ENCODE results near the gene WIPI1.
A peak's percentile ranks its signal among the peaks of the same experiment; 100 is the strongest.
"Not testable (repeated sequence)": the region's sequence is repeated elsewhere in the genome, so short reads cannot be mapped to it uniquely, and the experiment has no call there.

WIPI1 gene

DNA sequence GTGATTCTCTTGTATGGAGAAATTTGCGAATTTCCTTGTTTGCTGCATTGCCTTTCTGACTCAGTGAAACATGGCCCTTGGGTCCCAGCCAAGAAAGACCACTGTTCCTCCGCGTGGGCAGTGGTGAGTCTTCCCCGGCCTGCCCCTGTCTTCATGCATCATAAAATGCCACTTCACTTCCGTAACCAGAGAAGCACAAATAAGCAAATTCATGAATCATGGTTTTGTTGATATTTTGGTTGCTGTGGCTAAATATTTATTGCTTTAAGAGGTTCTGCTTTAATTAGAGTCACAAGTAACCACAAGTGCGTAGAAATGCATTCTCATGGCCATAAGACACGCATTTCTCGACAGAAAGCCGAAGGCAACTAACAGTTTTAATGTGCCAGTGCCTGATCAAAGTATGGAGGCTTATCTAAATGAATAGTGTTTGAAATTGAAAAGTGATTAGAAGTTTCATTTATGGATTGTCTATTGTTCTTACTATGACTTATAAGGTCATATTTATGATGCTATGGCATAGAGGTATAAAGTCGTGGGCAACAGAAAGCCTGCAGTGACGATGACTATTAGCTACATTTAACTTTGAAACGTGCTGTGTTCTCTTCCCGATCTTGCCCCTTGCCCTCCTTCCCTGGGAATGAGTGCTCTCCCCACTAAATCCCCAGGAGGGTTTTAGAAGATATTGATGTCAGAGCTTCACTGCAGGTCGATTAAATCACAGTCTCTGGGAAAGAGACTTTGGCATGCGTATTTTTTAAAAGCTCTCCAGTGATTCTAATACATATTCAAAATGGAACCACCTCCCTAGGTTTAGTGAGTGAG is 76.0 kb downstream of the WIPI1 start:
- DNase-seq (ENCODE audit: low read depth, low spot score): no peak
- Histone ChIP-seq H3K36me3 (ENCODE audit: insufficient read depth, insufficient read length, low read length) (no peaks in the 10 kb centered on the region), H3K9ac (ENCODE audit: insufficient read length, low read depth) (no peak overlapping the region), H3K4me1 (ENCODE audit: insufficient read depth, insufficient read length) (peaks cover 4% of the 10 kb centered on the region), H3K4me3 (ENCODE audit: insufficient read length, low read depth) (no peak overlapping the region), H3K9me3 (ENCODE audit: insufficient read depth, low read length) (no peaks in the 10 kb centered on the region), H3K27me3 (ENCODE audit: insufficient read depth, insufficient read length) (no peaks in the 10 kb centered on the region)
- TF ChIP-seq ZNF274 (IDR thresholded peaks at IDR 0.05; ENCODE audit: low read depth, low read length) (no peak), YY1 (IDR thresholded peaks at IDR 0.05; ENCODE audit: insufficient read depth, insufficient read length) (no peak), SUZ12 (IDR thresholded peaks at IDR 0.05; ENCODE audit: extremely low read depth, insufficient read depth, insufficient read length) (no peak)

DNA sequence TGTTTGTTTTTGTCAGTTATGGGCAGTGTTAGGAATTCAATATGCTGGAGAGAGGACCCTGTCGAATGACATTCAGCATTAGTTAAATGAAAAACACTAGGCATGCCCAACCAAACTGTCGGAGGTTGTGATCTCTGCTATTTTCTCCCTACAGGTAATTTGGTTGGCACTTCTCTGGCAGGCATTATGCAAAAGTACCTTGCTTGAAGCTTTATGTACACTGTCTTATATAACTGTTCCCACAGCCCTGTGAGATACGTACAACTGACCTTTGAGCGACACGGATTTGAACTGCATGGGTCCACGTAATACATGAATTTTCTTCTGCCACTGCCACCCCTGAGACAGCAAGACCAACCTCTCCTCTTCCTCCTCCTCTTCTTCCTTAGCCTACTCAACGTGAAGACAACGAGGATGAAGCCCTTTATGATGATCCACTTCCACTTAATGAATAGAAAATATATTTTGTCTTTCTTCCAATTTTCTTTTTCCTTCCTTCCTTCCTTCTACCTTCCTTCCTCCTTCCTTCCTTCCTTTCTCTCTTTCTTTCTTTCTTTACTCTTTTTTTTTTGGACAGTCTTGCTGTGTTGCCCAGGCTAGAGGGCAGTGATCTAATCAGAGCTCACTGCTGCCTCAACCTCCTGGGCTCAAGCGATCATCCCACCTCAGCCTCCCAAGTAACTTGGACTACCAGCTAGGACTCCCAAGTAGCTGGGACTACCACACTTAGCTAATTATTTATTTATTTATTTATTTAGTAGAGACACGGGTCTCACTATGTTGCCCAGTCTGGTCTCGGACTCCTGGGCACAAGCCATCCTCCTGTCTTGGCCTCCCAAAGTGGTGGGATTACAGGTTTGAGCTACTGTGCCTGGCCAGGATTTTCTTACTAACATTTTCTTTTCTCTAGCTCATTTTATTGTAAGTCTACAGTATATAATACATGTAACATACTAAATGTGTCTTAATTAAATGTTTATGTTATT is 77.3 kb downstream of the WIPI1 start:
- TF ChIP-seq SUZ12 (IDR thresholded peaks at IDR 0.05; ENCODE audit: extremely low read depth, insufficient read depth, insufficient read length) (no peak), YY1 (IDR thresholded peaks at IDR 0.05; ENCODE audit: insufficient read depth, insufficient read length) (no peak), ZNF274 (IDR thresholded peaks at IDR 0.05; ENCODE audit: low read depth, low read length) (no peak)
- Histone ChIP-seq H3K27me3 (ENCODE audit: insufficient read depth, insufficient read length) (no peaks in the 10 kb centered on the region), H3K4me1 (ENCODE audit: insufficient read depth, insufficient read length) (peaks cover 4% of the 10 kb centered on the region), H3K9me3 (ENCODE audit: insufficient read depth, low read length) (no peaks in the 10 kb centered on the region), H3K4me3 (ENCODE audit: insufficient read length, low read depth) (no peak overlapping the region), H3K9ac (ENCODE audit: insufficient read length, low read depth) (no peak overlapping the region), H3K36me3 (ENCODE audit: insufficient read depth, insufficient read length, low read length) (no peaks in the 10 kb centered on the region)
- no peak for DNase-seq (ENCODE audit: low read depth, low spot score)

DNA sequence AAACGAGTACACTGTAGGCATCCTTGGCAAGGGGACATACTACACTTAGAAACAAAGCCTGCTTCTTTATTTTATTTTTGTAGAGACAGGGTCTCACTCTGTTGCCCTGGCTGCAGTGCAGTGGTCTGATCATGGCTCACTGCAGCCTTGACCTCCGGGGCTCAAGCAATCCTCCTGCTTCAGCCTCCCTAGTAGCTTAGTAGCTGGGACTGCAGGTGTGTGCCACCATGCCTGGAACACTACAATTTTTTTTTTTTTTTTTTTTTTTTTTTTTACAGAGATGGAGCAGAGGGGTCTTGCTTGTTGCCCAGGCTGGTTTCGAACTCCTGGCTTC is 78.2 kb downstream of the WIPI1 start:
- H3K4me3 ChIP-seq (ENCODE audit: insufficient read length, low read depth): no peak overlapping the region
- H3K9ac ChIP-seq (ENCODE audit: insufficient read length, low read depth): peak overlapping the region; percentile 66
- no peak for DNase-seq (ENCODE audit: low read depth, low spot score)
- H3K27me3 ChIP-seq (ENCODE audit: insufficient read depth, insufficient read length): no peaks in the 10 kb centered on the region
- no peaks in the 10 kb centered on the region for H3K36me3 ChIP-seq (ENCODE audit: insufficient read depth, insufficient read length, low read length)
- peaks cover 4% of the 10 kb centered on the region for H3K4me1 ChIP-seq (ENCODE audit: insufficient read depth, insufficient read length)
- TF ChIP-seq ZNF274 (IDR thresholded peaks at IDR 0.05; ENCODE audit: low read depth, low read length) (no peak), YY1 (IDR thresholded peaks at IDR 0.05; ENCODE audit: insufficient read depth, insufficient read length) (no peak), SUZ12 (IDR thresholded peaks at IDR 0.05; ENCODE audit: extremely low read depth, insufficient read depth, insufficient read length) (no peak)
- H3K9me3 ChIP-seq (ENCODE audit: insufficient read depth, low read length): no peaks in the 10 kb centered on the region

DNA sequence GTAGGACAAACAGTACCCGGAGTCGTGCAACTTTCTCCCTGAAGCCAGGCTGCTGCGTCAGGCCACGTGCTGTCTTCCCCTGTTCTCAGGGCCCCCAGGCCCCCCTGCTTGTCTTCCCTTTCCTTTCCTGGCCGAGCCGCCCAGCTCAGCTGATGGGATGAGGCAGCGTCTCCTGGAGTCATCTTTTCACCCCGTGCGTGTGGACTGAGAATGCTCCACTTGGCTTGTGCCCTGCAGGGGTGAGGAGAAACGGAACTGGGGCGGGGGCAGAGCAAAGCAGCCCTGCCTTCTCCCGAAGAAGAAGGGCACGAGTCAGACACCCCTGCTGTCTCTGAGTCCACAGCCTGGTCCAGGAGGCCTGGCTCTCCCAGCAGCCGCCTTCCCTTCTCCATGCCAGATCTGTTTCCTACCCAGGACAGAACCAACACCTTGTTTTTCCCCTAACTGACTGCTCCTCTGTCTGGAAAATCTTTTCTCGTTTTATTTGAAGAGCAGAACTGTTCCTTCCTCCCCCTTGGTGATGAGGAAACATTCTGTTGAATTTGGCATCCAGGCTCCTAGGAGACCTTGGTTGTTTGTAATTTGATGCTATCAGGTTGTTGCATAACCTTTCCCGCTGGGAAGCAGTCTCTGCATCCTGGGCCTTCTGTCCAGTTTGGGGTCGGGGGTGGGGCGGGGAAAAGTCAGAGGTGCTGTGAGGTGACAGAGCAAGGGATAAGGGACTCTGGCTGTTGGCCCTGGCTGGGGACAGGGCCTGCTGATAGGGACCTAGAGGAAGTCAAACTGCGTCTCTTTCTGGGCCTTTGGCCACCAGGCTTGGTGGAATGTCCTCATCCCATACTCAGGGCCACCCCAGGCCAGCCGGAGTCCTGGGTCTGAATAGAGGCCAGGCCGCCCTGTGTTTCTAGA is 78.8 kb downstream of the WIPI1 start:
- DNase-seq (ENCODE audit: low read depth, low spot score): peak; percentile 27
- H3K4me3 ChIP-seq (ENCODE audit: insufficient read length, low read depth): peak overlapping the region; percentile 22
- no peaks in the 10 kb centered on the region for H3K36me3 ChIP-seq (ENCODE audit: insufficient read depth, insufficient read length, low read length)
- H3K9ac ChIP-seq (ENCODE audit: insufficient read length, low read depth): peak overlapping the region; percentile 66
- H3K9me3 ChIP-seq (ENCODE audit: insufficient read depth, low read length): no peaks in the 10 kb centered on the region
- no peaks in the 10 kb centered on the region for H3K27me3 ChIP-seq (ENCODE audit: insufficient read depth, insufficient read length)
- TF ChIP-seq YY1 (IDR thresholded peaks at IDR 0.05; ENCODE audit: insufficient read depth, insufficient read length): no peak
- TF ChIP-seq ZNF274 (IDR thresholded peaks at IDR 0.05; ENCODE audit: low read depth, low read length): no peak
- H3K4me1 ChIP-seq (ENCODE audit: insufficient read depth, insufficient read length): peaks cover 4% of the 10 kb centered on the region

DNA sequence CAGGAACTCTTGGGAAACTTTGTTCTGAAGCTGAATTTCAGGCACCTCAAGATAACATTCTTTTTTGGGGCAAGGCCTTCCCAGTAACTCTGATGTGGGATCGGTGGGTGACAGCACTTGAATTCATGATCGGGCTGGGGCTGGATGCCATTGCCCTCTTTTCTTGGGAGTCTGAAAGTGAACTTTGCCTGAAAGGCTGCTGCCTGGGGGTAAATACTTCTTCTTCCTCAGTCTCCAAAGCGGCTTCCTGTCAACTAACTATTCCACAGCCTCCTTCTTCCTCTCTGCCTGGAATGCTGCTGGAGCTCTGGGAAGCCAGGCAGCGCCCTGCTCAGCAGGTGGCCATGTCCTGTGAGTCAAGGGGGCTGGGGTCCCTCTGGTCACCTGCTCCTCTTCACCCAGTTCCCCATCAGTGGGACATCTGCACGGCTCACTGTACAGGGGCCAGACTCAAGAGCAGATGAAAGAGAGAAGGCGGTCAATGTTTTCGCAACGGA is 79.5 kb downstream of the WIPI1 start:
- Histone ChIP-seq H3K9me3 (ENCODE audit: insufficient read depth, low read length) (no peaks in the 10 kb centered on the region), H3K9ac (ENCODE audit: insufficient read length, low read depth) (peak overlapping the region; percentile 62), H3K4me1 (ENCODE audit: insufficient read depth, insufficient read length) (peaks cover 4% of the 10 kb centered on the region), H3K36me3 (ENCODE audit: insufficient read depth, insufficient read length, low read length) (no peaks in the 10 kb centered on the region), H3K4me3 (ENCODE audit: insufficient read length, low read depth) (peak overlapping the region; percentile 22), H3K27me3 (ENCODE audit: insufficient read depth, insufficient read length) (no peaks in the 10 kb centered on the region)
- no peak for TF ChIP-seq YY1 (IDR thresholded peaks at IDR 0.05; ENCODE audit: insufficient read depth, insufficient read length)
- no peak for TF ChIP-seq ZNF274 (IDR thresholded peaks at IDR 0.05; ENCODE audit: low read depth, low read length)
- no peak for TF ChIP-seq SUZ12 (IDR thresholded peaks at IDR 0.05; ENCODE audit: extremely low read depth, insufficient read depth, insufficient read length)
- DNase-seq (ENCODE audit: low read depth, low spot score): peak; percentile 8

DNA sequence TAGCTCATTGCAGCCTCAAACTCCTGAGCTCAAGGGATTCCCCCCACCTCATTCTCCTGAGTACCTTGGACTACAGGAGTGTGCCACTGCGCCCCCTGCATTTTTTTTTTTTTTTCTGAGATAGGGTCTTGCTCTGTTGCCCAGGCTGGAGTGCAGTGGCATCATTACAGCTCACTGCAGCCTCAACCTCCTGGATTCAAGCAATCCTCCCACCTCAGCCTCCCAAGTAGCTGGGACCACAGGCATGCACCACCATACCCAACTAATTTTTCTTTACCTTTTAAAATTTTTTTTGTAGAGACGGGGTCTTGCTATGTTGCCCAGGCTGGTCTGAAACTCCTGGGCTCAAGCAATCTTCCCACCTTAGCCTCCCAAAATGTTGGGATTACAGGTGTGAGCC is 81.1 kb downstream of the WIPI1 start:
- H3K9ac ChIP-seq (ENCODE audit: insufficient read length, low read depth); DNase-seq (ENCODE audit: low read depth, low spot score); H3K27me3 ChIP-seq (ENCODE audit: insufficient read depth, insufficient read length); H3K4me1 ChIP-seq (ENCODE audit: insufficient read depth, insufficient read length); H3K9me3 ChIP-seq (ENCODE audit: insufficient read depth, low read length); H3K4me3 ChIP-seq (ENCODE audit: insufficient read length, low read depth); H3K36me3 ChIP-seq (ENCODE audit: insufficient read depth, insufficient read length, low read length): not testable (repeated sequence)
